RWPE2 (cell line): Measurements from ENCODE around the gene DSTN.

Experiments used
- ATAC-seq: fragments of 200-7000 bp; cut with Tn5 transposase; 3 replicates; pipeline ENCODE4 v1.9.1; 2021; ENCODE audit warnings: low read depth
- DNase-seq: peaks from one replicate; pipeline ENCODE4 v3.0.0-alpha.2; 2020; ENCODE audit warnings: low spot score
- H3K27ac ChIP-seq: fragments of 450-650 bp; 2 replicates; pipeline ENCODE4 v1.5.1; 2017; ENCODE audit warnings: mild to moderate bottlenecking; ENCODE audit not compliant: poor library complexity, severe bottlenecking
- H3K27me3 ChIP-seq: fragments of 250-450 bp; sonication (Bioruptor Pico); 2 replicates; pipeline ENCODE4 v1.5.1; 2021; ENCODE audit warnings: mild to moderate bottlenecking, moderate library complexity; ENCODE audit not compliant: insufficient read depth, poor library complexity, severe bottlenecking
- H3K36me3 ChIP-seq: fragments of 250-450 bp; sonication (Bioruptor Pico); 2 replicates; pipeline ENCODE4 v1.5.1; 2020; ENCODE audit warnings: low read depth, mild to moderate bottlenecking, moderate library complexity
- H3K4me1 ChIP-seq: fragments of 250-450 bp; sonication (Bioruptor Pico); 2 replicates; pipeline ENCODE4 v1.5.1; 2021; ENCODE audit warnings: mild to moderate bottlenecking, moderate library complexity; ENCODE audit not compliant: insufficient read depth, poor library complexity, severe bottlenecking
- H3K4me3 ChIP-seq: fragments of 250-450 bp; sonication (Bioruptor Pico); 2 replicates; pipeline ENCODE4 v1.5.1; 2021; ENCODE audit warnings: mild to moderate bottlenecking, moderate library complexity; ENCODE audit not compliant: severe bottlenecking
- H3K9me3 ChIP-seq: fragments of 250-450 bp; sonication (Bioruptor Pico); 2 replicates; pipeline ENCODE4 v1.5.1; 2021; ENCODE audit warnings: mild to moderate bottlenecking, moderate library complexity; ENCODE audit not compliant: severe bottlenecking
- TF ChIP-seq, protein P1 (sequence below): fragments of 450-650 bp; IDR thresholded peaks from one replicate; pipeline ENCODE4 v1.5.1; 2017; ENCODE audit warnings: mild to moderate bottlenecking, moderate library complexity; ENCODE audit not compliant: poor library complexity, severe bottlenecking

DSTN gene

DNA sequence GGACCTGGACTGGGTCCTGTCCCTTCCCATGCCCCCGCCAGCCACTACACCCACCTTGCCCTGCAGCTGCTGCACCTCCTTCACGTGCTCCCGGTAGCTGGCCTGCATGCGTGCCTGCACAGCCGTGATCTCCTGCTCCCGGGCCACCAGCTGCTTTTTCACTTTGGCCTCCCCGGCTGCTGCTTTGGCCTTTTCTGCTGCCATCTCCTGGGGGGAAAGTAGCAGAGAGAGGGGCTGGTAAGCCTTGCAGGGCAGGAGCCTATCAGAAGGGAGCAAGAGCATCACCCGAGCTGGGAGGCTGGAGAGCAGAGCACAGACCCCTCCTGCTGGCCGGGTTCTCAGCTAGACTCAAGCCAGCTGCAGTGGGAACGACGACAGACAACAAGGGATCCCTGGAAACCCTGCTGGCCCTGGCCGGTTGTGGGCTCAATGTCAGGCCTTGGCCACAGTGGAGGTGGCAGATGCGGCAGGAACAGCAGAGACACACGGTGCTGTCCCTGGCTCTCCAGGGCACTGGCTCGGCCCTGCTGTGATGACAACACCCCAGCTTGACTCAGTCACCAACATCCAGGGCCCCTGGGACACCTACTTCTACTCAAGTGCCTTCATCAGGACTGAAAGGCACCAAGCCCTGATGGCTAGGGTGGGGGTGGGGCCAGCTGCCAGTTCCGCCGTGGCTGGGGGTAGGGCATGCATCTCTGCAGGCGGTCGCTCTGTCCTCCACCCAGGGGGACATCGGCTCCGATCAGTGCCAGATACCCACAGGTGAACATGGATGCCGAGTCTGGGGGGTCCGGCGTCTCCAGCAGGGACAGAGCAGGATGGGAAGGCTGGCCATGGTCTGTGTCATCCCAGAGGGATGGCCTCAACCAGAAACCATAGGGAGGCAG is 66.9 kb downstream of the DSTN start:
- Histone ChIP-seq H3K9me3 (no peaks in the 10 kb centered on the region), H3K4me1 (no peaks in the 10 kb centered on the region), H3K27ac (no peak overlapping the region), H3K4me3 (no peak overlapping the region), H3K27me3 (no peaks in the 10 kb centered on the region), H3K36me3 (peaks cover 86% of the 10 kb centered on the region)
- TF ChIP-seq, protein P1, sequence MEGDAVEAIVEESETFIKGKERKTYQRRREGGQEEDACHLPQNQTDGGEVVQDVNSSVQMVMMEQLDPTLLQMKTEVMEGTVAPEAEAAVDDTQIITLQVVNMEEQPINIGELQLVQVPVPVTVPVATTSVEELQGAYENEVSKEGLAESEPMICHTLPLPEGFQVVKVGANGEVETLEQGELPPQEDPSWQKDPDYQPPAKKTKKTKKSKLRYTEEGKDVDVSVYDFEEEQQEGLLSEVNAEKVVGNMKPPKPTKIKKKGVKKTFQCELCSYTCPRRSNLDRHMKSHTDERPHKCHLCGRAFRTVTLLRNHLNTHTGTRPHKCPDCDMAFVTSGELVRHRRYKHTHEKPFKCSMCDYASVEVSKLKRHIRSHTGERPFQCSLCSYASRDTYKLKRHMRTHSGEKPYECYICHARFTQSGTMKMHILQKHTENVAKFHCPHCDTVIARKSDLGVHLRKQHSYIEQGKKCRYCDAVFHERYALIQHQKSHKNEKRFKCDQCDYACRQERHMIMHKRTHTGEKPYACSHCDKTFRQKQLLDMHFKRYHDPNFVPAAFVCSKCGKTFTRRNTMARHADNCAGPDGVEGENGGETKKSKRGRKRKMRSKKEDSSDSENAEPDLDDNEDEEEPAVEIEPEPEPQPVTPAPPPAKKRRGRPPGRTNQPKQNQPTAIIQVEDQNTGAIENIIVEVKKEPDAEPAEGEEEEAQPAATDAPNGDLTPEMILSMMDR, result no peak
- DNase-seq (no peak), ATAC-seq (no peak)

DNA sequence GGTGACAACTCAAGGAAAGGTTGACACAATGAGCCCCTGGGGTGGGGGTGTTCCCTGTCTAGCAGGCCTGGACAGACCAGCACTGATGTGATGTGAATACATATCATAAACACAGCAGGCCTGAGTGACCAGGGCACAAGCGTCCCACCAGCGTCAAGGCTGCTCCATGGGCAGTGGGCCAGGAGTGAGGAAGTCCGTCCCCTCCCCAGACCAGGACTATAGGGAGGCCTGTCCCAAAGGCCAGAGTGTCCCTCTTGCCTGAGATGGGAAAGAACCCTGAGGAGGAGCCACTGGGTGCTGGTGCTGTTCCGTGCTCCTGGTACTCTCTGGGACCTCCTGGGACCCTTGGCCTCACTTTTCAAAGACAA is 67.5 kb downstream of the DSTN start:
- DNase-seq (no peak), ATAC-seq (no peak)
- H3K27ac ChIP-seq, result no peak overlapping the region
- H3K4me1 ChIP-seq, result no peaks in the 10 kb centered on the region
- no peak overlapping the region for H3K4me3 ChIP-seq
- no peaks in the 10 kb centered on the region for H3K27me3 ChIP-seq
- no peaks in the 10 kb centered on the region for H3K9me3 ChIP-seq
- peaks cover 84% of the 10 kb centered on the region for H3K36me3 ChIP-seq
- TF ChIP-seq, protein P1, result no peak

DNA sequence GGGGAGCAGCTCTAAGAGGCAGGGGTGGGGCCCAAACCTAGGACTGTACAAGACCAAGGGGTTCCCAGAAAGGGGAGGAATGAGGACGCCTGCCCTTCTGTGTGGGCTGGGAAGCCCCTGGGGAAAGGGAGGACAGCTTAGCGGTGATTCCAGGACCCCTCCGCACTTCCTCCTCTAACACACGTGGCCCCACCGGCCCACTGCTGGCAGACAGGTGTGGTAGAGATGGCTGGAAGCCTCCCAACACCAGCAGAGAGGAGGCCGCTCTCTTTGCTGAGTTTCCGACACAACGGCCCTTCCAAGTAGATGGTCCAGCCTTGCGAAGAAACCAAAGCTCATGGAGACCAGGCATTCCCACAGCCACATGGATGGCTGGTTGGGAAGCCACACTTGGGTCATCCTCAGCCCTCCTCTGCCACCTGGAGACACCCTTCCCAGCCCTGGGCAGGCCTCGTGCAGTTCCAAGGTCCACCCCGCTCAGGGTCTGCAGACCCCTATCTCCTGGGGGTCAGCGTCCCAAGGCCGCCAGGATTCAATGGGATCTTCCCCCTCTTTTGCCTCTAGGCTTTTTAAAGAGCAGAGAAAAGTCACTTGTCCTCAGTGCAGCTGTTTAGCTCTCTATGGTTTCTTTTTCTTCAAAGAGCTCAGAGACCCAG is 68.2 kb downstream of the DSTN start:
- no peaks in the 10 kb centered on the region for H3K4me1 ChIP-seq
- no peak overlapping the region for H3K4me3 ChIP-seq
- H3K9me3 ChIP-seq, result no peaks in the 10 kb centered on the region
- no peak for ATAC-seq
- no peaks in the 10 kb centered on the region for H3K27me3 ChIP-seq
- peaks cover 82% of the 10 kb centered on the region for H3K36me3 ChIP-seq
- no peak overlapping the region for H3K27ac ChIP-seq
- TF ChIP-seq, protein P1, result no peak
- no peak for DNase-seq

DNA sequence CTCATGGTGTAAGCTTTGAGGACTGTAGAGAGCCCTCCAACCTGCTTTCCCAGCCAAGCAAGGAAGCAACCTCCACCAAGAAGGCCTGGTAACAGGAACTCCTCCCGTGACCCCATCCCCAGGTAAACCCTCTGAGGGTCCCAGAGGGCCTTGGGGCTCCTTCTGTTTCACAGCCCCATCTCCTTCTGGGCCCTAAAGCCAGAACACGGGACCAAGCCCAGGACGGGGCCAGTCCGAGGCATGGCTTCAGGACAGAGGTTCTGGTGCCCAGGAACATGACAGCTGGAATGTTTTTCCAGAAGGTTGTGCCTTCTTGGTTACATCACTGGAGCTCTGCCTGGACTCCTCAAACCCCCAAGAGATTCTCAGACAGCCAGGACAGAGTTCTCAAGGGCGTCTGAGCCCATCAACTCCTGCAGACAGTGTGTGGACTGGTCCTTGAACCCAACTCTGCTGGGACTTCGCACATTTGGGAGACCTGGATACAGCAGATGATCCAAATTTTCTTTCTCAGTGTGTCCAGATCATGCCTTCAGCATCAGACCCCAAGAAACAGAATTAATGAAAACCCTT is 69.0 kb downstream of the DSTN start:
- no peak overlapping the region for H3K27ac ChIP-seq
- no peaks in the 10 kb centered on the region for H3K4me1 ChIP-seq
- no peaks in the 10 kb centered on the region for H3K27me3 ChIP-seq
- H3K4me3 ChIP-seq, result no peak overlapping the region
- no peak for DNase-seq
- no peak for ATAC-seq
- TF ChIP-seq, protein P1, result no peak
- H3K9me3 ChIP-seq, result no peaks in the 10 kb centered on the region
- peaks cover 75% of the 10 kb centered on the region for H3K36me3 ChIP-seq
